ENCODE data around the gene NINJ2.

Gene NINJ2

GRCh38 chr12:593396-594270, 69.6 kb downstream of the NINJ2 start:
- CTCF ChIA-PET = interaction anchor here (1.2 to 4.1 kb wide), 3 partner anchors 13 to 157 kb away, joined by 4 to 19 read pairs (median 6); no protein-coding TSS in a partner anchor

GRCh38 chr12:592024-592505, 71.2 kb downstream of the NINJ2 start:
- no peak overlapping the region for H3K4me3 ChIP-seq (ENCODE audit: low read depth, low read length)
- no peak for TF ChIP-seq CTCF (IDR thresholded peaks at IDR 0.05; ENCODE audit: insufficient read depth, low read length, missing control alignments)
- ChIA-PET CTCF (interaction anchor here (1.1 to 4.1 kb wide), 3 partner anchors 11 to 222 kb away, joined by 3 to 19 read pairs (median 5); no protein-coding TSS in a partner anchor), POLR2A (no interaction called here)
- no peak for DNase-seq (ENCODE audit: low read depth, low spot score)

More at GRCh38 chr12:593396-594270, 69.6 kb downstream of the NINJ2 start:
- TF ChIP-seq CTCF (IDR thresholded peaks at IDR 0.05; ENCODE audit: insufficient read depth, low read length, missing control alignments) = no peak
- no peak for DNase-seq (ENCODE audit: low read depth, low spot score)
- POLR2A ChIA-PET = no interaction called here
- no peak overlapping the region for H3K4me3 ChIP-seq (ENCODE audit: low read depth, low read length)

- CTCF ChIA-PET = interaction anchor here (1.1 to 4.1 kb wide), 4 partner anchors 10 to 223 kb away, joined by 3 to 19 read pairs (median 4); no protein-coding TSS in a partner anchor
- POLR2A ChIA-PET = no interaction called here
- no peak for DNase-seq (ENCODE audit: low read depth, low spot score)
- TF ChIP-seq CTCF (IDR thresholded peaks at IDR 0.05; ENCODE audit: insufficient read depth, low read length, missing control alignments) = no peak
- no peak overlapping the region for H3K4me3 ChIP-seq (ENCODE audit: low read depth, low read length)
These were observed 71.8 kb downstream of the NINJ2 start for GRCh38 chr12:591167-592023.

GRCh38 chr12:590206-590750, 73.0 kb downstream of the NINJ2 start:
- CTCF ChIA-PET = interaction anchor here (1.1 to 4.1 kb wide), 2 partner anchors 9 to 14 kb away, joined by 3 to 19 read pairs; no protein-coding TSS in a partner anchor
- no peak for TF ChIP-seq CTCF (IDR thresholded peaks at IDR 0.05; ENCODE audit: insufficient read depth, low read length, missing control alignments)

GRCh38 chr12:588646-589045, 74.6 kb downstream of the NINJ2 start:
- ChIA-PET POLR2A (no interaction called here), CTCF (interaction anchor here (1.2 kb wide), 1 partner anchor 13 kb away, joined by 5 read pairs; no protein-coding TSS in a partner anchor)
- no peak overlapping the region for H3K4me3 ChIP-seq (ENCODE audit: low read depth, low read length)
- DNase-seq (ENCODE audit: low read depth, low spot score) = no peak
- TF ChIP-seq CTCF (IDR thresholded peaks at IDR 0.05; ENCODE audit: insufficient read depth, low read length, missing control alignments) = no peak

More at GRCh38 chr12:590206-590750, 73.0 kb downstream of the NINJ2 start:
- DNase-seq (ENCODE audit: low read depth, low spot score) = no peak
- POLR2A ChIA-PET = no interaction called here
- no peak overlapping the region for H3K4me3 ChIP-seq (ENCODE audit: low read depth, low read length)

All from AG04449 (cell line).